ENCODE data around the gene CCDC60.
"Not testable (repeated sequence)": the region's sequence is repeated elsewhere in the genome, so short reads cannot be mapped to it uniquely, and the experiment has no call there.

CCDC60 gene

DNA sequence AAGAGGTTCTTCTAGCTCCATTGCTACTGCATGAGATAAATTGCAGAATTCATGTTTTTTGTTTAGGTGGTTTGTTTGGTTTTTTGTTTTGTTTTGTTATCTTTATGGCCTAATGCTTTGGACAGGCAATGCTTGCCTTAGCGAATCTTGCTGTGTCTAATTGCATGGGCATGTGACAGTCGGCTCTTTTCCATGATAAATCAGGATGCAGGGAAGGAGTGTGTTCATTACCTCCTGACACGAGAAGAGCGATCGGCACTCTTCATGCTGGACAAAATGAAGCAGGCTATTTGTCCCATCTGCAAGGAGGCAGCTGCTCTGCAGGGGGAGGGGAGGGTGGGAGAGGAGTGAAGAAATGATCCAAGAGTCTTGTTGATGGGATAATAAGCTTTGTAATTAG, 6.5 kb downstream of the CCDC60 start:
- DNase-seq: no peak

DNA sequence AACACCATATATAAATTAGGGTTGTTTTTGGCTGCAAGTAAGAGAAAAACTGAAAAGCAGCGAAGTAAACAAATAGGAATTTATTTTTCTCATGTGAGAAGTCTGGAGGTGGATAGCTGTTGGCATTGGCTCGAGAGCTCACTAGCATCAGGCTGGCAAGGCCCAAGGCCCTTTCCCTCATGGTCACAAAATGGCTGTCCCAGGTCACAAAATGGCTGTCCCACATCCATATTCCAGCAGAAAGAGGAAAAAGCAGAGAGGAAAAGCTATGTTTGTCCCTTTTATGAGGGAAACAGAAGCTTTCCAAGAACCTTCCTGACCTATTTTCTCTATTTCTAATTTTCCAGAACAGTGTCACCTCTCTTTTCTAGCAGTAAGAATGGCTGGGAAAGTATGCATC, 7.5 kb downstream of the CCDC60 start:
- no peak for DNase-seq

DNA sequence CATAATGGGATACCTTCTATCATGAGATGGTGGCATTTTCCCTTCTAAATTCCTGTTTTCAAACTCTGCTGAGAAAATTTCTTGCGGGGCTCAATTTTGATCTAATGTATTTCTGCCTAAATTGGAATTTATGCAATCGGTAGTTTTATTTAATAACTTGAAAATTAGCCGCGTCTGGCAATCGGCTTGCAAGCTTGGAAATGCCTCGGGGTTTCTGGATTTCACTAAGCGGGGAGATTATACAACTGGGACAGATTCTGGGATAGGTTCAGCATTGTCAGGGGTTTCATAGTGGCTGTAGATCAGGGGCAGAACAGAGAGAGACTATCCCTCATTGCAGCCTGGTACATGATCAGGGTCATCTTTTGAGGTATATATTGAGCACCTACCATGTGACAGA, 8.6 kb downstream of the CCDC60 start:
- no peak for DNase-seq

DNA sequence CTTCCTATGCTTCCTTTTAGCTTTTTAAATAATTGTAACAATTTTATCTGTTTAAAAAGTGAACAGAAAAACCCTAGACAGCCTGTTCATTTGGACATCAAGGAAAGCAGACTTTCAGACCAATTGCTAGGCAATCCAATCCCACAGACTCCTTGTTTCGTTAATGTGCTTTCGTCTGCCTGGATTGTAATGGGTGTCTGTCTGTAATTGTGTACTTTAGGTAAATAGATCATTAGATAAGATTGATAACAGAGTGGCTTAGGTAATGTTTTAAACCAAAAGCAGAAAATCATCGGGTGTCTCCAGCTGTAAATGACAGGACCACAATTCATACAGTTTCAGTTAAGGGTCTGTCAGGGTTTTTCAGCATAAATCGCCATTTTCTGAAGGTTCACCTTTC, 19.6 kb downstream of the CCDC60 start:
- DNase-seq: no peak

DNA sequence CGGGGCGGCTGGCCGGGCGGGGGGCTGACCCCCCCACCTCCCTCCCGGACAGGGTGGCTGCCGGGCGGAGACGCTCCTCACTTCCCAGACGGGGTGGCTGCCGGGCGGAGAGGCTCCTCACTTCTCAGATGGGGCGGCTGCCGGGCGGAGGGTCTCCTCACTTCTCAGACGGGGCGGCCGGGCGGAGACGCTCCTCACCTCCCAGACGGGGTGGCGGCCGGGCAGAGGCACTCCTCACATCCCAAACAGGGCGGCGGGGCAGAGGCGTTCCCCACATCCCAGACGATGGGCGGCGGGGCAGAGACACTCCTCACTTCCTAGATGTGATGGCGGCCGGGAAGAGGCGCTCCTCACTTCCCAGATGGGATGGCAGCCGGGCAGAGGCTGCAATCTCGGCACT, 25.8 kb downstream of the CCDC60 start:
- not testable (repeated sequence) for DNase-seq

DNA sequence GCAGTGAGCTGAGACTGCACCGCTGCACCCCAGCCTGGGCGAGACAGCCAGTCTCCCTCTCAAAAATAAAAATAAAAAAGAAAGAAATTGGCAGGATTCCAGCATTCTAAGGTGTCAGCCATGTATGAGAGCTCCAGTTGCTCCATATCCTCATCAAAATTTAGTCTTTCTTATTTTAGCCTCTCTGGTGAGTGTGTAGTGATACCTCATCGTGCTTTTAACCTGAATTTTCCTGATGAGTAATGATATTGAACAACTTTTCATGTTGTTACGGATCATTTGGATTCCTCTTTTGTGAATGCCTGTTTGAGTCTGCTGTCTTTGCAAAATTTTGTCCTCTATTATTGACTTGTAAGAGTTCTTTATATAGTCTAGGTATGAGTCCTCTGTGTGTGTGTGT, 28.5 kb downstream of the CCDC60 start:
- DNase-seq: no peak

DNA sequence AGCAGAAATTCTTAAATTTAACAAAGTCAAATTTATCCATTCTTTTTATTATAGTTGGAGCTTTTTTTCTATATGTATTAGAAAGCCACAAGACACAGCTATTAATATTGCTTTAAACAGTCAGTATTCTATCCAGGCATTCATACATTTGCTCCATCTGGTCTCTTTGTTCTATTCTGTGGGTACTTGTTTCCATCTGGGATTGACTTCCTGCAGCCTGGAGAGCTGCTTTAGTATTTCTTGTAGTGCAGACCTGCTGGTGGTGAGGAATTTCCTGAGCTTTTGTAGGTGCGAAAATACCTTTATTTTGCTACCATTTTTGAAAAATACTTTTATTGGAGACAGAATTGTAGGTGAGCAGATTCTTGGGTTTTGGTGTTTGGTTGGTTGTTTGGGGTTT, 29.0 kb downstream of the CCDC60 start:
- DNase-seq: no peak

DNA sequence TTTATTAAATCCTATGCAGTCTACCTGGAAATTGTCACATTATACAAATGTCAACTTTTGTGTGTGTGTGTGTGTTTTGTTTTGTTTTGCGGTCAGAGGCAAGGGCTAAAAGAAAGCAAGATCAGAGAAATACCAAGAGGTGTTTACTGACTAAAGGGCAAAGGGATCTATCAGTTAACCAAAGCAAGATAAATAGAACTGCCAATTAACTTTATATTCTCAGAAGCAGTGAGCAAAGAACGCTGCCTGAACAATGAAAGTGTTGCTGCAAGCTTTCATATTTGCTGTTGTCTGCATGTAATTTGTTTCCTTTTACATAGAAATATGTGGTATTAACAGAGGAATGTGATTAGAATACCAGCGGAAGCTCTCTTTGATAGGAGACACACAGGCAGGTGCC, 30.9 kb downstream of the CCDC60 start:
- DNase-seq: no peak

DNA sequence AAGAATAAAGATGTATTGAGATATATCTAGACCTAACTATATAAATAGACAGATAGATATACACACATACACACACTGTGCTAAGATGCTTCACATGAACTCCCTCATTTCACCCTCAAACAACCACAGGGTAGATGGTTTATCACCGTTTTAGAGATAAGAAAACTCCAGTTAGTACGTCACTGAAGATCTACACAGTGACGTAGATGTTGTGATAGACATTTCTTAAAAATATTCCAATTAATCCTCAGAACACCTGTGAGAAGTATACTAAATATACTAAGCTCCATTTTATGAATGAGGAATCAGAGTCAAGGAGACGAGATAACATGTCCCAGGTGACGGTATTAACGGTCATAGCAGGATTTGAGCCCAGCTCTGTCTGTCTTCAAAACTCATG, 31.5 kb downstream of the CCDC60 start:
- no peak for DNase-seq

DNA sequence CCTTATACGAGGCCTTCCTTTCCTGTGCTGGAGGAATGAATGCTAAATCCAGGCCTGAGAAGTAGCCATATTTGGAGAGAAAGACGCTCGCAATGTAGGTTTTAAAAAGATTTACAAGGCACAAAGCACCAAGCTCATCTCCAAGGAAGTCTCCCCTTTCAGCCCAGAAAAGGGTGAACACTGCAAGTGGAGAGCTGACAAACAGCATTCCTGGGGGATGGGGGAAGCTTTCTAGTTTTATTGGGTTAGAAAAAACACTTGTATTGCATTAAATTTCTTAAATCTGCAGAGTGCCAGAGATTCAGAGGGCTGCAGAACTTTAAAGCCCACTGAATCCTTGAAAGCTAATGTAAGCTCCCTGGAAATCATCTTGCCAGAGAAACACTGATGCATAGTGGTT, 34.6 kb downstream of the CCDC60 start:
- no peak for DNase-seq

DNA sequence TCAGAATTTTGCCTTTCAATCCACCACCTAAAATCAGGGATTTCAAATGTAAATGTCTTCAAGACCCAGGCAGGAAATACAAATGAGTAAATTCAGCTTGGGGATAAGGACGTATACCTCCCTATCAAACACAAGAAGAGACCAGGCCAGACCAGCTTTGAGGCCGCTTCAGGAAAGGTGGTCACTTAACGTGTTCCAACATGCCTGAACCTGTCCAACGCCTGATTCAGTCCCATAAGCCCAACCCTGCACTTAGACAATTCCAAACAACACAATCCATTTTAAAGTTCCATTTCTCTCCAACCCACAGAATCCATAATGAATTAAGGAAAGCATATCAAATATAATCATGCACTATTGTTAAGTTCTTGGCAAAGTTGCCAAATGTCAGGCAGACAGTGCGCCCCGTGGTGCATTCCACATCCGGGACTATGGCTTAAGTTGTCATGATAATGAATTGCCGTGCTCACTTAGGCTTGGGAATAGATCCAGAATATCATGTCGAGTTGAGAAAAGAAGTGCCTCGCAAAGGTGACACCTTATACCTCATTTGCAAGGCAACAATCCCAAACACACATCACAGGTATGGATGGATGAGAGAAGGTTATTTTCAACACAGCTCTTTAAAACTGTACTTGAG, 35.5 kb downstream of the CCDC60 start:
- DNase-seq: no peak

DNA sequence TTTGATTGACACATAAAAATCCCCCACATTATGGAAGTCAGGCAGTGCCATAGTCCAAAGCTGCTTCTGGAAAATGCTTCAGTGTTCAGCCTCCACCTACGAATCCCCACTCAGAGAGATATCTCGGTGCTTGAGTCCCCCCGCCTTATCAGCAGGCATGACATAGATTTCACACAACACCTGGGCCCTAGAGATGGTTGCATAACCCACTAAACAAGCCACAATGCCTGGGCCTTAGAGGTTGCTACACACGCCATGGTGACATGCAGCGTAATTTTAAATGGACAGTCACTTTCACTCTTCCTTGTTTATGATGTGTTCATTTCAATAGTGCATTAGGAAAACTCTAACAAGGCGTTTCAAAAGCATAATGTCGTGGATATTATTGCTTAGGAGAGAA, 38.0 kb downstream of the CCDC60 start:
- no peak for DNase-seq

DNA sequence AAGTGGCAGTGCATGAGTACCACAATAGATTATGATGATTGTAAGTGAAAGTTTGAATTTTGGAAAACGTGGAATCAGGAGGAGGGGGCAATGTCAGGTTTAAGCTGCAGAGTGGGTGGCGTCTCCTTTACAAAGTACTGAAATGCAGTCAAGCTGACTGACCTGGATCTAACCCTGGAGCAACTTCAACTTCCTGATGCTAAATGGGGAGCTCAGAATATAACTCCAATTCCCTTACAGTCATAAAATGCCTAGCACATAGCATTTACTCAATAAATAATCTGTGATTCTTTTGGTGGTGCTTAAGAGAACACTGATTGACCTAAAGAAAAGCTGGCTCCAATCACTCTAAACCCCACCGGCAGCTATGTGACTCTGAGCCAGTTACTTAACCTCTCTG, 38.5 kb downstream of the CCDC60 start:
- DNase-seq: no peak

DNA sequence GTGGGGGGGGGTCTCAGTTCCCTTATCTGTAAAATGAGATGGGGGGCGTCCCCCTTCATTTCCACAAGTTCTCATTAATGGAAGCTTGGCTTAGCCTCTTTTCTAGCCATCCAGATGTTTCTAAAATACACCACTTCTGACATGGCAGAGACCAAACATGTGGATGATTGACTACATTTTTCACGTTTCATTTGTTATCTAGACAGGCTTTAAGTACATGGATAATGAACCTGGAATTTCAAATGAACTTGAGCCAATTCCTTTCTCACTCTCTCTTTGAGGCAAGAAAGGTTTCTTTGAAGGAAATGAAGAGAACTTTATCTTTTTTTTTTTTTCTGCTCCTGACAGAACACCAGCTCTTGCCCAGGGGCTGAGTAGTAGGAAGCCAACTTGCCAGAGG, 39.1 kb downstream of the CCDC60 start:
- DNase-seq: no peak

DNA sequence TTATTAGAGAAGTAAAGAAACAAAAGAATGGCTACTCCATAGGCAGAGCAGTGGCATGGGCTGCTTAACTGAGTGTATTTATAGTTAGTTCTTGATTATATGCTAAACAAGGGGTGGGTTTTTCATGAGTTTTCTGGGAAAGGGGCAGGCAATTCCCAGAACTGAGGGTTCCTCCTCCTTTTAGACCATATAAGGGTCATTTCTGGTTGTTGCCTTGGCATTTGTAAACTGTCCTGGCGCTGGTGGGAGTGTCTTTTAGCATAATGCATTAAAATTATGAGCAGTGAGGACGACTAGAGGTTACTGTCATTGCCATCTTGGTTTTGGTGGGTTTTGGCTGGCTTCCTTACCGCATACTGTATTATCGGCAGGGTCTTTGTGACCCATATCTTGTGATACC, 40.1 kb downstream of the CCDC60 start:
- no peak for DNase-seq

DNA sequence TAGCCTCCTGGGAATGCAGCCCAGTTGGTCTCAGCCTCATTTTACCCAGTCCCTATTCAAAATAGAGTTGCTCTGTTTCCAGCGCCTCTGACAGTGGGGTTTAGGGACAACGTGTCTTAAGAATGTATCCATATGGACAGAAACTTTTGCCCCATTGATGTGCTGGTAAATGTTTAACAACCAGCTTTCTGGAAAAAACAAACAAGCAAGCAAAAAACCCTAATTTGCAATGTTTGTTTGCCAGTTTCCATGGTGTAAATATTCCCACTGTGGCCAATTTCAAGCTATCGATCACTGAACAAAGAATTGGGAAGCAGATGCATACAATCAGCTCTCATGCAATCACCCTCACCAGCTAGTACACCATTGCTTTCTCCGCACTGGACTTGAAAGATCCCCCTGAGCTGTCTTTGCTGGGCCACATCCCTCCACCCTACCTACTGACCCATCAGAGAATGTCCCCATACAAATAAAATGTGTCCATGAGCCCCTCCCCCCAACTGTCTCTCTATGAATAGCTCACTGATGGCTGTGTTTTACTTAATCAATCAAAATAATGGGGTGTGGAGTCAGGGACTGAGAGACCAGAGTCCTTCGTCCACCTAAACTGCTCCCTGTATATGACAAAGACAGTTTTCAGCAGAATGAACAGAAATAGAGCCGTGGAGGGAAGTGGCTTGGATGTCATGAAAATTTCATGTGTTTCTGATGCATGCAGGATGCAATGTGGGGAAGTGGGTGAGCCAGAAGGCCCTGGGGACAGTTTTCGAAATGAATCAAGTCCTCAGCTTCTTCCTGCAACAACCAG, 40.8 kb downstream of the CCDC60 start:
- no peak for DNase-seq

DNA sequence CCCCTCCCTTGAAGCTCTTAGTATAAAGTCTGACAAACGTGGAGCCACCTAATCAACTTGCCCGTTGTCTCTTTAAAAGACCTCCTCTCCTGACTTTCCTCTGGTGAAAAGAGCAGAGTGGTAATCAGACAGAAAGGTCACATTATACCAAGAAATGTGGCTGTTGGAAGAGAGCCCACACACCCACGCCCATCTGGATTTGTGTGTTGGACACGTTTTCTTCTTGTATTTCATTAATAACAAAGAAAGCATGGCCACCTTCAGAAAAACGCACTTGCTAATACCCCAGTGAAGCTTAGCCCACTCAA, 41.3 kb downstream of the CCDC60 start:
- DNase-seq: no peak

DNA sequence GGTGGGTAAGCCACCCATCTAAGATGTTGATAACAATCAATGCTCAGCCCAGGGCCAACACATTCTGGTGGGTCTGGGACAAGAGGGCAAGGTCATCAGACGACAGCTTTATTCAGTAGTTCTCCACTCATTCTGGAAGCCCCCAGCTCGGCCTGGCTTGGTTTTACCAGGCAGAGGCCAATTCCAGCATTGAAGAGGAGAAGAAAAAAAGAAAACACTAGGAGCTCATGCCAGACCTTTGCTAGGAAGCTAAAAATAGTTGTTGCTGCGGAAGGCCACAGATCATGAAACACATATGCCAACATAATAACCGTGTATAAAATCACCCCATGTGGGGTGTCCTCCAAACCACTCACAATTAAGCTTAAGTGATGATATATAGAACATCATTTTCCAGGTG, 44.4 kb downstream of the CCDC60 start:
- DNase-seq: no peak

DNA sequence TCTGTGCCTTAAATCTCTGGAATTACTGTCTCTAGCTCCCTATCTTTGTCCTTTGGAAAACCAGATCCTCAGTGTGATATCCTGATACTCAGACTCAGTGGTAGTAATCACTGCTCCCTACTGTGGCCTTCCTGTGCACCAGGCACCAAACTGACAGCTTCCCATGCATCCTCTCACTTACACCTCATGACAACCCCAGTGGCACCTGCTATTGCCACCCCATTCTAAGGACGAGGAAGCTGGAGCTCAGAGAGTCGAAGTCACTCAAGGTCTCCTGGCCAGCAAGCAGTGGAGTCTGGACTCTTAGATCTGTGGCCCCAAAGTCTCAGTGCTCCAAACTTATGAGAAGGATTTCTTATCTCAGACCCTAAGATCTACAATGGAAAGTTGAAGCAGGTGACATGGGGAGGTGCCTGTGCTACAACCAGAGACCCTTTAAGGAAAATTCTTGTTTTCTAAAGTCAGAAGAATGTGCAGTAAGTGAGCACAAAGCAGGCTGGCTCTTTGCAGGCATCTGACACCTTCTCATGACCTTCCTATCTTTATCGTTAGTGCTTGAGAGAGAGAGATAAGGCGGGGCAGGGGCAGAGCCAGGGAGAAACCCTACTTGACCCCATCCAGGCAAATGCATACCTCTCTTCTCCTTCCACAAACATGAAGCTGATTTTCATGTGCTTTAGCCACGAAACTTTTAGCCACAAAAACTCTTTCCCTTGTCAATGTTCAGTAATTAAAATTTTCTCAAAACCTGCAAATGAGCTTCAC, 47.1 kb downstream of the CCDC60 start:
- no peak for DNase-seq

DNA sequence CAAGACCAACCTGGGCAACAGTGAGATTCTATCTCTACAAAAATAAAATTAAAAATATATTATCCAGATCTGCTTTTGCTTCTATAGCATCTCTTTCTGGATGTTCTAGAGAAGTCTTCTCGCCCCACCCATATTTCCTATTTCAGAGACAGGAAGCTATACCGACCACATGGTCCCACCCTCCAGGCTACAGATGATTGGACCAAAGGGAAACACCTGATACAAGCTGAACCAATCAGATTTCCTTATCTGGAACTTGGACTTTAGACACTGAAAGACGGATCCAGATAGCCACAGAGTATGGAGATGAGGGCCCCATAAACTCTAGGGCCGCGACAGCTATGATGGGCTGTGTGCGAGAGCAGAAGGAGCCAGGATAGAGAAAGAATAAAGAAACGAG, 48.7 kb downstream of the CCDC60 start:
- DNase-seq: no peak

DNA sequence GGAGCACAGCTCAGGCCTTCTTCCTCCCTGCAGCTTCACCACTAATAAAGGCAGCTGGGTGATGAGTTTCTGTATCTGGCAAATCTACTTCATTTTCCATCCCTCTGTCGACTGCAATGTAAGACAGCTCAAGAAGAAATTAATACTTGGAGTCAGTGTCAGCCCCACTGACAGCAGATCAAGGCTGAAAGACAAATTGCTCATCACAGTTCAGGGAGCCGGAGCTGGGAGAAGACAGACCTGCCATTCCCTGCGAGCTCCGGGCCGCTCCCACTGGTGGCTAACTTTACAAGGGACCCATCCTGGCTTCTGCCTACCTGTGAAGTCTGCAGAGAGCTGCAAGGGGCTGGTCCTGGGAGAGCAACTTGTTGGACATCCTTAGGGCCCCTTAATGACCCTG, 49.8 kb downstream of the CCDC60 start:
- DNase-seq: no peak

DNA sequence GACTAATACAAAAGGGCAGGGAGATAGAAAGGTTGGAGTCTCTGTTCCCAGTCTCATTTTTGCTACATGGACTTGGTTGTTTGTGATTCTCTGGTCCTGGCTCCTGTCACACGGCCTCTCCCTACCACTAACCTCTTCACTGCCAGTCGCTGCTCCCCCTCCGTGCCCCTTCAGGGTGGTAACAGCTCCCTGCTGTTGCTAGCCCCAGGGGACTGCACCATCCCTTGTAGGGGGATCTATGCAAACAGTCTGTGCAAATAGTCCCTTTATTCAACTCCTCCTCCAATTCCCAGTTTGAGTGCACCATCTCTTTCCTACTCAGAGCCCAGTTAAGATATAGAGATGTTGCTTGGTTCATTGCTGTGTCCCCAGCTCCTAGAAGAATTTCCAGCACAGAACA, 51.1 kb downstream of the CCDC60 start:
- no peak for DNase-seq

DNA sequence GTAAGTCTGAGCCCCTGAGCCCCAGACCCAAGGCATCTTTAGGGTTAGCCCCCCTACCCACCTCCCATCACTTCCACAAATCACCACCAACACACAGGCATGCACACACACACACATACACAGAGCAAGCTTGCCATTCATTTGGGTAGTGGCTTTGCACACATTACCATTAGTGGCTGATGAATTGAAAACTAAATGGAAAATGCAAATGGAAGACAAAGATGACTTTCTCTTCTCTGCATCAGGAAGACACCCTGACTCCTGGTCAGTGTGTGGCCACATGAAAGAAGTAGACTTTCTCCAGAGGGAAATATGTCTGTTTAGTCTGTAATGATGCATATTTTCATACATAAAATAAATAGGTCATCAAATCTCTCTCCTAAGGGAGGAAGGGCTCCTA, 55.2 kb downstream of the CCDC60 start:
- DNase-seq: no peak

DNA sequence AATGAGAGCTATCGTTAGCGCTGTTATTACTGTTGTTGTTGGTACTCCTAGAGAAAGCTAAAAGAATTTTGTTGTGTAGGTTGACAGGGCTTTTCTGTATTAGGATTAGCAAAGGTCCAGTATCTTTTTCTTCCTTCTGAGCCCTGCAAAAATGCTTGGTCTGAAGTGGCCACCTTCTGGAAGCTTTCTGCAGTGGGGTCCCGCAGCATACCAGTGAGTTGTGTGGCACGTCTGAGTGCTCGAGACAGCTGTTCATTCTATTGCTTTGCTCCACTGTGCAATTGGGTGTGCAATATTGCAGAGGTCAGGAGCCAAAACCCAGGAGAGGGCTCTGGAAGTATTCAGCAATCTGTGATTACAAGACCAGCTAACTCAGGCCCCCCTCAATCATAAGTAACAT, 57.1 kb downstream of the CCDC60 start:
- no peak for DNase-seq

All from CD4-positive, alpha-beta T cell treated with Interleukin-12 subunit alpha and Interleukin-12 subunit beta, for 1 hour (primary cell).